Large intestine (tissue), 3 donors: ENCODE measurements around the gene ZSCAN18. TPM values are rescaled to one million over a fixed set of nuclear protein-coding genes. Genes with fewer than 3 reads are reported as not detected.
A peak's percentile ranks its signal among the peaks of the same experiment; 100 is the strongest.

Experiments used
- DNase-seq, 2 donors: peaks; one replicate each; pipeline versions ENCODE4 v3.0.0 to v3.0.0-alpha.2; 2013
- H3K27ac ChIP-seq: one replicate; pipeline ENCODE4 v1.5.1; 2013; ENCODE audit warnings: low read length
- H3K27me3 ChIP-seq: 2 replicates; pipeline ENCODE4 v1.6.1; 2013; ENCODE audit warnings: low read length; ENCODE audit not compliant: control insufficient read depth, insufficient read depth
- H3K36me3 ChIP-seq: 2 replicates; pipeline ENCODE4 v1.6.1; 2013; ENCODE audit warnings: low read length; ENCODE audit not compliant: control insufficient read depth, insufficient read depth
- H3K4me1 ChIP-seq: one replicate; pipeline ENCODE4 v1.6.1; 2013; ENCODE audit warnings: low read length; ENCODE audit not compliant: control insufficient read depth, insufficient read depth
- H3K4me3 ChIP-seq: one replicate; pipeline ENCODE4 v1.5.1; 2013; ENCODE audit warnings: low read length
- H3K9me3 ChIP-seq: one replicate; pipeline ENCODE4 v1.6.1; 2013; ENCODE audit warnings: mild to moderate bottlenecking, low read depth, low read length, moderate library complexity; ENCODE audit not compliant: control insufficient read depth
- WGBS: methylation state at CpG from one replicate; pipeline ENCODE4 v1.1.5; 2013; ENCODE audit warnings: low lambda C conversion rate; ENCODE audit not compliant: insufficient coverage; 5-methylcytosine and 5-hydroxymethylcytosine counted together
- polyA plus RNA-seq: library from polyadenylated mRNA; unstranded; fragments of 120-200 nt; gene quantifications from one replicate; pipeline ENCODE4 v1.2.1, GENCODE V29; 2013

The ZSCAN18 gene
- polyA plus RNA-seq, 1 donor: 67.9 TPM

DNA sequence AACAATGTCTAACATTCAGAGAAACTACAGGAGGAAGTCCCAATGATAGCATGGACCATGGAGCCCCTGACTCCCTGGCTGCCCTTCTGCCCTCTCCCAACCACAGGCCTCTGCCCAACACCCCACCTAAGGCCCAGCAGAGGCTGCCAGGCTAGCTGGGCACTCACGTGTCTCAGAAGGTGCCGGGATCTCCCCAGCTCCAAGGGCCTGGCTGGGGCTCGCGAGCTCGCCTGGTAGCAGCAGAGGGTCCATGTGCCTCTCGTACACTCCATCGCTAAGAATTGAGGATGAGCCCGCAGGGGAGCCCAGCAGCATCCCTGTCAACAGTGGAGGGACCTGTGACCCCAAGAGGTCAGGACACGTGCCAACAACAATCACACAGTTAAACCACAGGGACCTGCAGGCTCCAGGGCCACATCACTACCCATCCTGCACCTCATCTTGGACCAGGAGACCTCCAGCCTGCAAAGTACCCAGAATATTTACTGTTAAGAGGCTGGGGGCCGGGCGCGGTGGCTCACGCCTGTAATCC, 9.4 kb downstream of the ZSCAN18 start:
- Histone ChIP-seq H3K27me3 (no peaks in the 10 kb centered on the region), H3K27ac (no peak overlapping the region), H3K4me3 (no peak overlapping the region), H3K4me1 (no peaks in the 10 kb centered on the region), H3K36me3 (peaks cover 52% of the 10 kb centered on the region), H3K9me3 (peaks cover 74% of the 10 kb centered on the region)
- WGBS: no CpG with 5 or more reads among the region's 13 CpGs
- DNase-seq: no peak

DNA sequence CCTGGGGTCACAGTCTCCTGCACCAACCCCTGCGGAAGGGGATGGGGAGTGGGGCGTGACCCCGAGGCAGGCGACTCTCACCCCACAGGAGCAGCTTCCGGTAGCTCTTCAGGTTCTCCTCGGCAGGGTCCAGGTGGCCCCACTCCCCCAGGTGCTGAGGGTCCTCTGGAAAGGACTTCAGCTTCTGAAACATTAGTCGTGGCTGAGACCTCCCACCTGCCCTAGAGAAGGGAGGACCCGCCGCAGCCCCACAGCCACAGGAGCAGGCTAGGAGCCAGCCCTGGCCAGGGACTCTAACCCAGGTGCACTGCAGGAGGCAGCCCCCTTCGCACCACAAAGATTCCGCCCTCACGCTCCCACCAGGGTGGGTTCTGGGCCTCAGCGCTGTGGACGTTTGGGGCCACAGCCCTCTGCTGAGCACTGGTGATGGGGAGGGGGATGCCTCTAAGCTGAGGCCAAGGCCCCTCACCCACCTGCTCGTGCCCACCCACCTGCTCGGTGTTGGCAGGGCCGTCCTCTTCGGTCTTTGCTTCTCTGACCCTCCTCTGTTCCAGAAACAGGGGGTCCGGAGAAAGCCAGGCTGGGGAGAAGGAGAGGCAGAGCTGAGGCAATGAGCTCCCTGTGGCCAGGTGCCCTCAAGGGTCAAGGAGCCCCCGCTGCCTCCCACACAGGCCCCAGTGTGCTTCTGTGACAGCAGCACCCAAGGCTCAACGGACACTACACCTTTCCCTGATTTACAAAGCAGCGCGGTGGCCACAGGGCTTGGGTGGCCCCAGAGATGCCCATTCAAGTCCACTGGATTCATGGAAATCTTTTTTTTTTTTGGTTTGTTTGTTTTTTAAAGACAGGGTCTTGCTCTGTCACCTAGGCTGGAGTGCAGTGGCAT, 11.0 kb downstream of the ZSCAN18 start:
- no peak for DNase-seq
- Histone ChIP-seq H3K27ac (no peak overlapping the region), H3K36me3 (peaks cover 52% of the 10 kb centered on the region), H3K27me3 (no peaks in the 10 kb centered on the region), H3K4me1 (no peaks in the 10 kb centered on the region), H3K9me3 (peaks cover 82% of the 10 kb centered on the region), H3K4me3 (no peak overlapping the region)
- WGBS: no CpG with 5 or more reads among the region's 23 CpGs

DNA sequence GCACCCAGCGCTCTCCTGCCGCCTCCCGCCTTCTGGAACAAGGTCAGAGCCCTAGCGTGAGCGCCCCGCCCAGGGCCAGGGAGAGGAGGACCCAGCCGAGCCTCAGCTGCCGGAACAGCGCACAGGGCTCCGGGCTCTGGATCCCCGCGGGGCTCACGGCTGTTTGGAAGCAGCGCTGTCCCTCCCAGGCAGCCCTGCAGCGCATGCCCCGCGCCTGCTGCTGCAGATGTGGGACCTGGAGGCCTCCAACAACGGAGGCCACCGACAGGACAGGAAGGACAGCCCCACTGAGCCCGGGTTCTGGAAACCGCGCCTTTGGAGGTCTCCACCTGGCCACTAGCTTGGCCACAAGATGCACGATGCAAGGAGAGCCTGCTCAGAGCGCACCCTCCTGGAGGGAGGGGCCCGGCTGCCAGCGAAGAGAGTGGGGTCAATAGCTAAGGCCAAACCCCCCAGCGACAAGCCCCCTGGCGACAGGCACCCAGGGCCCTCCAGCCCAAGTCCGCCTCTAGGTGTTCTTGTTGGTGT, 12.6 kb downstream of the ZSCAN18 start:
- Histone ChIP-seq H3K4me1 (no peaks in the 10 kb centered on the region), H3K36me3 (peaks cover 49% of the 10 kb centered on the region), H3K27ac (no peak overlapping the region), H3K9me3 (peaks cover 83% of the 10 kb centered on the region), H3K4me3 (no peak overlapping the region), H3K27me3 (no peaks in the 10 kb centered on the region)
- DNase-seq: no peak
- no CpG with 5 or more reads among the region's 29 CpGs for WGBS

DNA sequence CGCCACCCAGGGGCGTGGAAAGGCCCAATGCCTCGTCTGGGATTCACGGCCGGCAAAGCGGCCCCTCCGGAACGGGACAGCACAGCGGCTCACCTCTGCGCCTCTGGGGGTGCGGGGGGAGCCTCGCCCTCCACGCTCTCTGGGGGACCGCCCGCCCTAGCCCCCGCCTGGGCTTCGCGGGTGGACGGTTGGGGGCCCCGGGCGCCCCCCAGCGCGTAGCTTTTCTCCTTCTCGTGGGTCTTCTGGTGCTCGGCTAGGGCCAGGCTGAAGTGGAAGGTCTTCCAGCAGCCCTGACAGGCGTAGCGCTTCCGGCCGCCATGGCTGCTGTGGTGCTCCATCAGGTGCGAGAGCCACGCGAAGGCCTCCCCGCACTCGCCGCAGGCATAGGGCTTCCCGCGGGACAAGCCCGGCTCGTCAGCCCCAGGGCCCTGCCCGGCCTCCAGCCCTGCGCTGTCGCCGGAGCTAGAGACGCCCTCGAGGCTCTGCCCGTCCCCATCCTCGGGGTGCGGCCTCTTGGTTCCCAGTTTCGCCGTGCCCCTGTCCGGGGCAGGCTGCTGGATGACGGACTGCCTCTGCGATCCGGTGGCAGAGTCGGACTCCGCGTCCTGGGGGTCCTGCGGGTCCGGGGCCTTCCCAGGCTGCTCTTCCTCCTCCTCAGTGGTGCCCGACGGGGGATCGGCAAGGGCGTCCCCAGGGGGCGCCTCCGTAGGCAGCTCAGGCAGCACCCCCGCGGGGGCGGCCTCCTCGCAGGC, 13.3 kb downstream of the ZSCAN18 start:
- Histone ChIP-seq H3K4me3 (no peak overlapping the region), H3K9me3 (peaks cover 79% of the 10 kb centered on the region), H3K4me1 (no peaks in the 10 kb centered on the region), H3K27me3 (no peaks in the 10 kb centered on the region), H3K36me3 (peaks cover 49% of the 10 kb centered on the region), H3K27ac (no peak overlapping the region)
- no CpG with 5 or more reads among the region's 69 CpGs for WGBS
- DNase-seq: no peak

DNA sequence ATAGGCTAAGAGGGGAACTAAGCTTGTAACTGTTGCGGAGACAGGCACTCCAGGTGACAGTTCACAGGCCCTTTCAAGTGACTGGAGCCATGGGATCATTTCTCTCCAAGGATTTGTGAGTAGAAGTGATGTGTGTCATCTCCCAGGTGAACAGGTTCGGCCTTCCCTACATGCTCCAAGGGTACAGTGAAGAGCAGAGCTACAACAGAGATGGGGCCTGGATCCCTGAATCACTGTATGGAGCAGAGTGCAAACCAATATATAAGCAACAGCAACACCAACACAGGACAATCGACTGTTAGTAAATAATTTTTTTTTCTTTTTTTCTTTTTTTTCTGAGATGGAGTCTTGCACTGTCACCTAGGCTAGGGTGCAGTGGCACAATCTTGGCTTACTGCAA, 15.0 kb downstream of the ZSCAN18 start:
- Histone ChIP-seq H3K27ac (no peak overlapping the region), H3K27me3 (no peaks in the 10 kb centered on the region), H3K9me3 (peaks cover 70% of the 10 kb centered on the region), H3K4me3 (no peak overlapping the region), H3K36me3 (peaks cover 42% of the 10 kb centered on the region), H3K4me1 (no peaks in the 10 kb centered on the region)
- no peak for DNase-seq
- 100% methylated on average over 1 of the region's 3 CpGs for WGBS

DNA sequence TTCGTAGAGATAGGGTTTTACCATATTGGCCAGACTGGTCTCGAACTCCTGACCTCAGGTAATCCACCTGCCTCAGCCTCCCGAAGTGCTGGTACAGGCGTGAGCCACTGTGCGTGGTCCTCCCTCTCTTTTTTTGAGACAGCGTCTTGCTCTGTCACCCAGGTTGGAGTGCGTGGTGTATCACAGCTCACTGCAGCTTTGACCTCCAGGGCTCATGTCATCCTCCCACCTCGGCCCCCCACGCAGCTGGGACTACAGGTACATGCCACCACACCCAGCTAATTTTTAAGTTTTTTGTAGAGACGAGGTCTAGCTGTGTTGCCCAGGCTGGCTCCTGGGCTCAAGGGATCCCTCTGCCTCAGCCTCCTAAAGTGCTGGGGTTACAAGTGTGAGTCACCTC, 18.2 kb downstream of the ZSCAN18 start:
- Histone ChIP-seq H3K9me3 (peaks cover 48% of the 10 kb centered on the region), H3K27ac (no peak overlapping the region), H3K4me1 (no peaks in the 10 kb centered on the region), H3K36me3 (peaks cover 13% of the 10 kb centered on the region), H3K27me3 (no peaks in the 10 kb centered on the region), H3K4me3 (no peak overlapping the region)
- no peak for DNase-seq
- no CpG with 5 or more reads among the region's 10 CpGs for WGBS

DNA sequence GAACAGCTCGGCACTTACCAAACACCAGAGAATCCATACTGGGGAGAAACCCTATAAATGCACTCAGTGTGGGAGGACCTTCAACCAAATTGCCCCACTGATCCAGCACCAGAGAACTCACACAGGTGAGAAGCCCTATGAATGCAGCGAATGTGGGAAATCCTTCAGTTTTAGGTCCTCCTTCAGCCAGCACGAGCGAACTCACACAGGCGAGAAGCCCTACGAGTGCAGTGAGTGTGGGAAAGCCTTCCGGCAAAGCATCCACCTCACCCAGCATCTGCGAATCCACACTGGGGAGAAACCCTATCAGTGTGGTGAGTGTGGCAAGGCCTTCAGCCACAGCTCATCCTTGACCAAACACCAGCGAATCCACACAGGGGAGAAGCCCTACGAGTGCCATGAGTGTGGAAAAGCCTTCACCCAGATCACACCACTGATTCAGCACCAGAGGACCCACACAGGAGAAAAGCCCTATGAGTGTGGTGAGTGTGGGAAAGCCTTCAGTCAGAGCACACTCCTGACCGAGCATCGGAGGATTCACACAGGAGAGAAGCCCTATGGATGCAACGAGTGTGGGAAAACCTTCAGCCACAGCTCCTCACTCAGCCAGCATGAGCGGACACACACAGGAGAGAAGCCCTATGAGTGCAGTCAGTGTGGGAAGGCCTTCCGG, 30.7 kb downstream of the ZSCAN18 start:
- Histone ChIP-seq H3K27me3 (no peaks in the 10 kb centered on the region), H3K4me1 (no peaks in the 10 kb centered on the region), H3K9me3 (peaks cover 63% of the 10 kb centered on the region), H3K4me3 (no peak overlapping the region), H3K27ac (no peak overlapping the region), H3K36me3 (peaks cover 39% of the 10 kb centered on the region)
- no peak for DNase-seq
- WGBS: 80% methylated on average over 1 of the region's 15 CpGs

DNA sequence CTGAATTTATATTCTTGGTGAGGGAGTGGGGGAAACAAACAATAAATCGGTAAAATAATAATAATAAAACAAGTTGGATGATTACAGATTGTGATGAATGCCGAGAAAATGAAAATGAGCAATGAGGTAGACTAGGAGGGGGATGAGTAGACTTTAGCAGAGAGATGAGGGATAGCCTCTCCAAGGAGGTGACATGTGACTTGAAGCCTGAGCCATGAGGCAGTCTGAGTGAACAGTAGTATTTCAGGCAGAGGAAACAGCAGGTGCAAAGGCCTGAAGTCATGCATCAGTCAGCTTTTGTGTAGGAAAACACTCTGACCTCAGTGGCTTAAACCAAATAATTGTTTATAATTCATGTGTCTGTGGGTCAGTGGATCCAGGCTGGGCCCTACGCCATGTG, 34.3 kb downstream of the ZSCAN18 start:
- DNase-seq: no peak
- H3K27ac ChIP-seq: no peak overlapping the region
- WGBS: 89% methylated on average over 2 of the region's 3 CpGs
- peaks cover 39% of the 10 kb centered on the region for H3K36me3 ChIP-seq
- H3K4me1 ChIP-seq: peaks cover 7% of the 10 kb centered on the region
- H3K9me3 ChIP-seq: peaks cover 58% of the 10 kb centered on the region
- H3K4me3 ChIP-seq: no peak overlapping the region
- H3K27me3 ChIP-seq: no peaks in the 10 kb centered on the region

DNA sequence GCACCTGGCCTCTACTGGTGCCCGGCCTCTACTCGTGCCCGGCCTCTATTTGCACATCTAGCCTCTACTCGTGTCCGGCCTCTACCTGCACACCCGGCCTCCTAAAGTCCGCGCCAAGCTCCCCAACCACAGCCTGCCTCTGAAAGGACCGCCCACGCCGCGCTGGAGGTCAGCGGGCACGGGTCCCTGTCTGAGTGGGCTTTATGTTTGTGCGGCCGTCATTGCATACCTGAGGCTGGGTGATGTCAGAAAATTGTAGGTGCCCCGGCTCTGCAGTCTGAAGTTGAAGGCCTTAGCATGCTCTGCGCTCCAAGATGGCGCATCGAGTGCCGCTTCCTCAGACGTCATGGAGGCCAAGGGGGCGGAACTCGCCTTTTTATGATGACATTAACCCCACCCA, 37.8 kb downstream of the ZSCAN18 start:
- Histone ChIP-seq H3K4me3 (peak overlapping the region; percentile 71), H3K4me1 (peaks cover 7% of the 10 kb centered on the region), H3K9me3 (peaks cover 35% of the 10 kb centered on the region), H3K27me3 (no peaks in the 10 kb centered on the region), H3K36me3 (peaks cover 14% of the 10 kb centered on the region), H3K27ac (no peak overlapping the region)
- no CpG with 5 or more reads among the region's 24 CpGs for whole genome bisulfite sequencing
- no peak for DNase-seq

DNA sequence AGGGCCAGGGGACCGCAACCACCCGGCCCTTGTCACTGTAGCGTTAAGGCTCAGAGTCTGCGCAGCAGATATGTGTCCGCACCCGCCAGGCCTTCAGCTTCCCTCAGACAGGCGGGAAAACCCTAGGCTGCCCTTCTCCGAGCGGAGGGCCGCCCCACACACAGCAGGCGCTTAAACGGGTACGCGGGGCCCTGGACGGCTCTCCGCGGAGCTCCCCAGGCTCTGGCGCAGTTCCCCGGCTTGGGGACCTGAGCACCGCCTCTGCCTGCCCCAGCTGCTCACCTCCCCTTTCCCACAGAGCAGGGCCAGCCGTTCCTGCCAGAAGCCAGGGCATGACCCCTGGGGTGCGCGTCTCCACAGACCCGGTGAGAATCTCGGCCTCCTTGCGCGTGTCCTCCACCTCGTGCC, 38.4 kb downstream of the ZSCAN18 start:
- H3K27me3 ChIP-seq: no peaks in the 10 kb centered on the region
- peaks cover 33% of the 10 kb centered on the region for H3K9me3 ChIP-seq
- H3K36me3 ChIP-seq: peaks cover 13% of the 10 kb centered on the region
- no peak for DNase-seq
- no CpG with 5 or more reads among the region's 28 CpGs for WGBS
- H3K4me3 ChIP-seq: peak overlapping the region; percentile 71
- H3K4me1 ChIP-seq: peaks cover 7% of the 10 kb centered on the region
- peak overlapping the region; percentile 76 for H3K27ac ChIP-seq
